ENCODE results near the gene TGFBR1. TPM values are rescaled to one million over a fixed set of nuclear protein-coding genes. Genes with fewer than 3 reads are reported as not detected.

Gene TGFBR1
- total RNA-seq, 1 experiment from 2014 or later: 31.8 TPM

- intact Hi-C loops (cut with micrococcal nuclease; ENCODE audit: unreplicated experiment): no loop called here
- POLR2A ChIA-PET: no interaction called here
- peaks cover 31% of the 10 kb centered on the region for H3K4me1 Mint-ChIP-seq (ENCODE audit: low read depth, unreplicated experiment)
- H3K9me3 Mint-ChIP-seq (ENCODE audit: unreplicated experiment): no peaks in the 10 kb centered on the region
- DNase-seq: no peak
- H3K4me3 Mint-ChIP-seq (ENCODE audit: unreplicated experiment): no peak overlapping the region
- Histone ChIP-seq H3K27me3 (replicated peaks; ENCODE audit: control insufficient read depth, insufficient read depth, low read length) (no peaks in the 10 kb centered on the region), H3K36me3 (ENCODE audit: control insufficient read depth, insufficient read depth, low read length) (no peaks in the 10 kb centered on the region), H3K9me3 (no peaks in the 10 kb centered on the region), H3K4me3 (ENCODE audit: low read depth, low read length) (no peak overlapping the region), H3K4me1 (no peaks in the 10 kb centered on the region)
- TF ChIP-seq, protein P1, sequence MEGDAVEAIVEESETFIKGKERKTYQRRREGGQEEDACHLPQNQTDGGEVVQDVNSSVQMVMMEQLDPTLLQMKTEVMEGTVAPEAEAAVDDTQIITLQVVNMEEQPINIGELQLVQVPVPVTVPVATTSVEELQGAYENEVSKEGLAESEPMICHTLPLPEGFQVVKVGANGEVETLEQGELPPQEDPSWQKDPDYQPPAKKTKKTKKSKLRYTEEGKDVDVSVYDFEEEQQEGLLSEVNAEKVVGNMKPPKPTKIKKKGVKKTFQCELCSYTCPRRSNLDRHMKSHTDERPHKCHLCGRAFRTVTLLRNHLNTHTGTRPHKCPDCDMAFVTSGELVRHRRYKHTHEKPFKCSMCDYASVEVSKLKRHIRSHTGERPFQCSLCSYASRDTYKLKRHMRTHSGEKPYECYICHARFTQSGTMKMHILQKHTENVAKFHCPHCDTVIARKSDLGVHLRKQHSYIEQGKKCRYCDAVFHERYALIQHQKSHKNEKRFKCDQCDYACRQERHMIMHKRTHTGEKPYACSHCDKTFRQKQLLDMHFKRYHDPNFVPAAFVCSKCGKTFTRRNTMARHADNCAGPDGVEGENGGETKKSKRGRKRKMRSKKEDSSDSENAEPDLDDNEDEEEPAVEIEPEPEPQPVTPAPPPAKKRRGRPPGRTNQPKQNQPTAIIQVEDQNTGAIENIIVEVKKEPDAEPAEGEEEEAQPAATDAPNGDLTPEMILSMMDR (IDR thresholded peaks at IDR 0.05; ENCODE audit: insufficient read depth in 1 of 2, low read depth in 1 of 2, low read length in 1 of 2, severe bottlenecking in 1 of 2, unreplicated experiment in 1 of 2): no peak
- no TSS peak for BruUV-seq (replicated peaks)
- CTCF ChIA-PET: no interaction called here
- no peaks in the 10 kb centered on the region for H3K27me3 Mint-ChIP-seq (ENCODE audit: insufficient read depth, unreplicated experiment)
- no peaks in the 10 kb centered on the region for H3K36me3 Mint-ChIP-seq (ENCODE audit: insufficient read depth, unreplicated experiment)
- no peak overlapping the region for H3K27ac Mint-ChIP-seq (ENCODE audit: unreplicated experiment)
These were observed 3.2 kb downstream of the TGFBR1 start for GRCh38 chr9:99108131-99108530.

DNA sequence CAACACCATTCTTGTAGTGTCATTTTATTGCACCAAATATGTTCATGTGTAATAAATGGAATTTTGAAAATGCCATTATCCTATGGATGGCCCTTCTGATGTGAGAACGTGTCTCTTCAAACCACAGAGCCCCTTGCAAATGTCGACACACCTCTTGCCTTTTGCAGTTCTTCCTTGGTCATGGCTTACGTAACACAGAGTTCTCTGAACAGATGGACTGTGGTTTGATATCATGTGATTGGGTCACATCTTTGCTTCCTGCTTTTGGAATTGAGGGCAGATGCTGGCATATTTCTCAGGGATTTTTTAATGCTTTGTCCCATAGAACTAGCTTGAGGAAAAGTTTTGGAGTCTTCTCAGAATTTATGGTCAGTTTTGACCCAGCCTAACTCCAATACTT is 4.6 kb downstream of the TGFBR1 start:
- intact Hi-C loops (cut with micrococcal nuclease; ENCODE audit: unreplicated experiment): no loop called here
- Histone ChIP-seq H3K4me1 (no peaks in the 10 kb centered on the region), H3K4me3 (ENCODE audit: low read depth, low read length) (no peak overlapping the region), H3K27me3 (replicated peaks; ENCODE audit: control insufficient read depth, insufficient read depth, low read length) (no peaks in the 10 kb centered on the region), H3K36me3 (ENCODE audit: control insufficient read depth, insufficient read depth, low read length) (no peaks in the 10 kb centered on the region), H3K9me3 (no peaks in the 10 kb centered on the region)
- no peak overlapping the region for H3K27ac Mint-ChIP-seq (ENCODE audit: unreplicated experiment)
- no peaks in the 10 kb centered on the region for H3K9me3 Mint-ChIP-seq (ENCODE audit: unreplicated experiment)
- H3K27me3 Mint-ChIP-seq (ENCODE audit: insufficient read depth, unreplicated experiment): no peaks in the 10 kb centered on the region
- peaks cover 19% of the 10 kb centered on the region for H3K4me1 Mint-ChIP-seq (ENCODE audit: low read depth, unreplicated experiment)
- DNase-seq: no peak
- no TSS peak for BruUV-seq (replicated peaks)
- no peak overlapping the region for H3K4me3 Mint-ChIP-seq (ENCODE audit: unreplicated experiment)
- ChIA-PET POLR2A (no interaction called here), CTCF (no interaction called here)
- H3K36me3 Mint-ChIP-seq (ENCODE audit: insufficient read depth, unreplicated experiment): no peaks in the 10 kb centered on the region
- TF ChIP-seq, protein P1 (IDR thresholded peaks at IDR 0.05; ENCODE audit: insufficient read depth in 1 of 2, low read depth in 1 of 2, low read length in 1 of 2, severe bottlenecking in 1 of 2, unreplicated experiment in 1 of 2): no peak

DNA sequence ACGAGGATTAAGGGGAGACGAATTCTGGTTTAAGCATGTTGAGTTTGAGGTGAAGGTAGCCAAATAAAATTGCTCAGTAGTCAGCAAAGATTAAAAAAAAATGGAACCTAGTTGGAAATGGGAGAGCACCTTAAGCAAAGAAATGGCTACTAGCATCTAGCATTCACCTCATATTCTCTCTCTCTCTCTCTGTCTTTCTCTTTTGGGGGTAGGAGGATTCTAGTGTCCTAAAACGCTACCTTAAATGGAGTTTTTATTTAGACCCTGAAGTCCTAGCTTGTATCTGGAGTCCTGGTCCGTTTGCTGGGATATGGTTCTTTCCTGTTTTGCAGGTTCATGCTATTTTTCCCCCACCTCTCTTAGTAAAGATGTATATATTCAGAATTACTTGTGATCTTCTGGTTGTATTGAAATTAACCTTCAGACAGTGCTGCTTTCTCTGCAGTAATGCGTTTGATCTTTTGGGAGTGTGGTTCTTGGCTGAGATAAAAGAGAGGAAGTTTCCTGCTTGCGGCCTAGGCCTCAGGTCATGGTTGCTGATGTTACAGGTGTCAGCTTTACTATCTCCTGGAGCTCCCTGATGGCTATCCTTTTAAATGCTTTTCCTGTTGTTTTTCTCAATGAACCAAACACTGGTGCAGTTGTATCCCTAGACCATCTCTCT is 8.0 kb downstream of the TGFBR1 start:
- Mint-ChIP-seq H3K4me1 (ENCODE audit: low read depth, unreplicated experiment) (peaks cover 18% of the 10 kb centered on the region), H3K27ac (ENCODE audit: unreplicated experiment) (no peak overlapping the region), H3K27me3 (ENCODE audit: insufficient read depth, unreplicated experiment) (no peaks in the 10 kb centered on the region), H3K4me3 (ENCODE audit: unreplicated experiment) (no peak overlapping the region), H3K36me3 (ENCODE audit: insufficient read depth, unreplicated experiment) (no peaks in the 10 kb centered on the region), H3K9me3 (ENCODE audit: unreplicated experiment) (no peaks in the 10 kb centered on the region)
- no peak overlapping the region for H3K4me3 ChIP-seq (ENCODE audit: low read depth, low read length)
- TF ChIP-seq, protein P1 (IDR thresholded peaks at IDR 0.05; ENCODE audit: insufficient read depth in 1 of 2, low read depth in 1 of 2, low read length in 1 of 2, severe bottlenecking in 1 of 2, unreplicated experiment in 1 of 2): no peak
- no peaks in the 10 kb centered on the region for H3K36me3 ChIP-seq (ENCODE audit: control insufficient read depth, insufficient read depth, low read length)
- no peaks in the 10 kb centered on the region for H3K9me3 ChIP-seq
- intact Hi-C loops (cut with micrococcal nuclease; ENCODE audit: unreplicated experiment): no loop called here
- ChIA-PET POLR2A (no interaction called here), CTCF (no interaction called here)
- no TSS peak for BruUV-seq (replicated peaks)
- no peaks in the 10 kb centered on the region for H3K4me1 ChIP-seq
- H3K27me3 ChIP-seq (replicated peaks; ENCODE audit: control insufficient read depth, insufficient read depth, low read length): no peaks in the 10 kb centered on the region
- no peak for DNase-seq
